H9 (cell line): Measurements from ENCODE around the gene ARHGAP40. TPM values are rescaled to one million over a fixed set of nuclear protein-coding genes. Genes with fewer than 3 reads are reported as not detected.

Source experiments
- DNase-seq: peaks from one replicate; pipeline ENCODE4 v3.0.0-alpha.2; 2017
- H2AFZ ChIP-seq: one replicate; pipeline ENCODE4 v1.6.1; 2013; ENCODE audit warnings: mild to moderate bottlenecking, low read length, control low read depth, moderate library complexity
- H2AK5ac ChIP-seq: 2 replicates; pipeline ENCODE4 v1.6.1; 2013; ENCODE audit warnings: low read length, control low read depth, mixed read lengths; ENCODE audit not compliant: insufficient read length
- H2BK120ac ChIP-seq: one replicate; pipeline ENCODE4 v1.6.1; 2013; ENCODE audit warnings: low read depth, mild to moderate bottlenecking, low read length, control low read depth, inconsistent platforms; ENCODE audit not compliant: poor library complexity, severe bottlenecking
- H2BK12ac ChIP-seq: 2 replicates; pipeline ENCODE4 v1.6.1; 2013; ENCODE audit warnings: low read length, control low read depth, mixed read lengths, low read depth; ENCODE audit not compliant: insufficient read length
- H2BK15ac ChIP-seq: 2 replicates; pipeline ENCODE4 v1.6.1; 2013; ENCODE audit warnings: low read depth, low read length, control low read depth
- H2BK20ac ChIP-seq: one replicate; pipeline ENCODE4 v1.6.1; 2013; ENCODE audit warnings: low read depth, mild to moderate bottlenecking, low read length, control low read depth, inconsistent platforms; ENCODE audit not compliant: poor library complexity, severe bottlenecking
- H2BK5ac ChIP-seq: 2 replicates; pipeline ENCODE4 v1.6.1; 2013; ENCODE audit warnings: low read length, control low read depth, mixed read lengths; ENCODE audit not compliant: insufficient read length
- H3K14ac ChIP-seq: 2 replicates; pipeline ENCODE4 v1.6.1; 2013; ENCODE audit warnings: low read length, control low read depth; ENCODE audit not compliant: insufficient read depth
- H3K18ac ChIP-seq: 2 replicates; pipeline ENCODE4 v1.6.1; 2013; ENCODE audit warnings: low read depth, mild to moderate bottlenecking, mixed read lengths, low read length, control low read depth; ENCODE audit not compliant: insufficient read length
- H3K23ac ChIP-seq: 2 replicates; pipeline ENCODE4 v1.6.1; 2013; ENCODE audit warnings: low read length, control low read depth, mixed read lengths, low read depth; ENCODE audit not compliant: insufficient read length
- H3K23me2 ChIP-seq: 2 replicates; pipeline ENCODE4 v1.6.1; 2013; ENCODE audit warnings: low read depth, mild to moderate bottlenecking, mixed read lengths, low read length, control low read depth; ENCODE audit not compliant: insufficient read length, poor library complexity, severe bottlenecking
- H3K27ac ChIP-seq: 2 replicates; pipeline ENCODE4 v1.5.1; 2013; ENCODE audit warnings: low read length, control low read depth, mixed read lengths, low read depth; ENCODE audit not compliant: insufficient read length
- H3K27me3 ChIP-seq: 2 replicates; pipeline ENCODE4 v1.6.1; 2013; ENCODE audit warnings: low read length, control low read depth, inconsistent platforms; ENCODE audit not compliant: insufficient read depth
- H3K4ac ChIP-seq: 2 replicates; pipeline ENCODE4 v1.6.1; 2013; ENCODE audit warnings: low read depth, mild to moderate bottlenecking, control low read depth, inconsistent platforms, low read length, moderate library complexity
- H3K4me1 ChIP-seq: 2 replicates; pipeline ENCODE4 v1.6.1; 2013; ENCODE audit warnings: low read length, control low read depth, inconsistent platforms; ENCODE audit not compliant: insufficient read depth
- H3K4me2 ChIP-seq: 2 replicates; pipeline ENCODE4 v1.6.1; 2013; ENCODE audit warnings: low read length, control low read depth, mixed read lengths; ENCODE audit not compliant: insufficient read length, insufficient read depth
- H3K56ac ChIP-seq: 2 replicates; pipeline ENCODE4 v1.6.1; 2013; ENCODE audit warnings: low read depth, mild to moderate bottlenecking, mixed read lengths, low read length, control low read depth; ENCODE audit not compliant: insufficient read length
- H3K79me1 ChIP-seq: 2 replicates; pipeline ENCODE4 v1.6.1; 2013; ENCODE audit warnings: low read depth, mild to moderate bottlenecking, moderate library complexity, low read length, control low read depth, inconsistent platforms; ENCODE audit not compliant: insufficient read depth, poor library complexity, severe bottlenecking
- H3K79me2 ChIP-seq: 2 replicates; pipeline ENCODE4 v1.6.1; 2013; ENCODE audit warnings: low read length, control low read depth, inconsistent platforms; ENCODE audit not compliant: insufficient read depth
- H3K9ac ChIP-seq: 2 replicates; pipeline ENCODE4 v1.6.1; 2013; ENCODE audit warnings: low read length, control low read depth, mixed read lengths; ENCODE audit not compliant: insufficient read length; ENCODE audit errors: extremely low read depth
- H3K9me3 ChIP-seq: one replicate; pipeline ENCODE4 v1.6.1; 2013; ENCODE audit warnings: low read depth, low read length, inconsistent platforms; ENCODE audit not compliant: control insufficient read depth
- H3T11ph ChIP-seq: one replicate; pipeline ENCODE4 v1.6.1; 2013; ENCODE audit warnings: mild to moderate bottlenecking, low read length, control low read depth, inconsistent platforms
- H4K20me1 ChIP-seq: one replicate; pipeline ENCODE4 v1.6.1; 2013; ENCODE audit not compliant: control insufficient read depth, insufficient read length, insufficient read depth
- H4K5ac ChIP-seq: 2 replicates; pipeline ENCODE4 v1.6.1; 2013; ENCODE audit warnings: low read depth, mild to moderate bottlenecking, mixed read lengths, low read length, control low read depth; ENCODE audit not compliant: insufficient read length
- H4K8ac ChIP-seq: replicated peaks from 2 replicates; pipeline ENCODE4 v1.6.1; 2013; ENCODE audit warnings: low read length, control low read depth, mixed read lengths, low read depth; ENCODE audit not compliant: insufficient read length
- H4K91ac ChIP-seq: 2 replicates; pipeline ENCODE4 v1.6.1; 2013; ENCODE audit warnings: low read depth, mild to moderate bottlenecking, moderate library complexity, mixed read lengths, low read length, control low read depth; ENCODE audit not compliant: insufficient read length
- H3K27ac Mint-ChIP-seq, 3 experiments: 2 replicates in 2 of 3; 3 replicates in 1 of 3; pipeline ENCODE4 v1.8.0; 2020 to 2021; ENCODE audit warnings: mixed read lengths in 3 of 3, mild to moderate bottlenecking in 1 of 3, moderate library complexity in 1 of 3
- H3K27me3 Mint-ChIP-seq: 2 replicates; pipeline ENCODE4 v1.8.0; 2021; ENCODE audit warnings: low read depth, mild to moderate bottlenecking, moderate library complexity, mixed read lengths
- H3K36me3 Mint-ChIP-seq, 3 experiments: 2 replicates in 2 of 3; 3 replicates in 1 of 3; pipeline ENCODE4 v1.8.0; 2020 to 2021; ENCODE audit warnings: low read depth in 3 of 3, mixed read lengths in 3 of 3; ENCODE audit not compliant: insufficient read depth in 1 of 3
- H3K4me1 Mint-ChIP-seq, 2 experiments: 2 replicates each; pipeline ENCODE4 v1.8.0; 2020; ENCODE audit warnings: mixed read lengths in 2 of 2
- H3K4me3 Mint-ChIP-seq, 2 experiments: 2 replicates in 1 of 2; 3 replicates in 1 of 2; pipeline ENCODE4 v1.8.0; 2020 to 2021; ENCODE audit warnings: mild to moderate bottlenecking in 2 of 2, mixed read lengths in 2 of 2, moderate library complexity in 1 of 2
- H3K9me3 Mint-ChIP-seq, 2 experiments: 2 replicates in 1 of 2; 3 replicates in 1 of 2; pipeline ENCODE4 v1.8.0; 2020; ENCODE audit warnings: mild to moderate bottlenecking in 2 of 2, mixed read lengths in 2 of 2, moderate library complexity in 1 of 2
- CTCF ChIP-seq: fragments of 200-600 bp; sonication (generic); conservative IDR thresholded peaks from 3 replicates; pipeline ENCODE4 v1.8.0; 2021; ENCODE audit warnings: antibody characterized with exemption, mild to moderate bottlenecking
- WGBS: extraction: QIAGEN DNeasy Blood & Tissue Kit; methylation state at CpG from one replicate; pipeline ENCODE4 v1.1.7; 2013; ENCODE audit warnings: missing lambda C conversion rate, low lambda C conversion rate, mixed read lengths; ENCODE audit not compliant: insufficient read length; ENCODE audit errors: extremely low coverage; 5-methylcytosine and 5-hydroxymethylcytosine counted together
- total RNA-seq: library from RNA; stranded (reverse); gene quantifications from 2 replicates; pipeline ENCODE4 v1.2.1, GENCODE V29; 2021

The ARHGAP40 gene
- total RNA-seq, 1 experiment from 2014 or later, result 0.17 TPM

DNA sequence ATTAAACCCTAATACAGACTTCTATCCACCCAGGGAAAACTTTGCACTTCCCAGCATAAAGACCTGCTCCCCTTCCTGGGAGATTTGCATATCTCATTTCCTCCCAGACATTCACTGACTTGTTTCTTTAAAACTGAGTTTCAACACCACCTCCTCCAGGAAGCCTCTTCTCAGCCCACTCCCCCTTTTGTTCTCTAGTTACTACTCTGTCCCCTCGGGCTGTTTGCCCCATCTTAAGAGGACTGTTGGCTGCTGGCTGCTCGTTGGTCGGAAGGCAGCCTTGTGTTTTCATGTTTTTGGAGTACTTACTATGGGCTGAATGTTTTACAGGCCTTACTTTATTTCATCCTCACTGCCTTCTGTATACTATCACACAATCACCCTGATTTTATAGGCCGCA, 6.6 kb downstream of the ARHGAP40 start:
- DNase-seq, result no peak
- H2BK120ac ChIP-seq, result no peak overlapping the region
- H3K27me3 Mint-ChIP-seq, result no peaks in the 10 kb centered on the region
- no peak overlapping the region for H3K9ac ChIP-seq
- no peak overlapping the region for H4K91ac ChIP-seq
- H3K27me3 ChIP-seq, result no peaks in the 10 kb centered on the region
- no peak overlapping the region for H2AK5ac ChIP-seq
- no peak overlapping the region for H2BK12ac ChIP-seq
- H3K79me2 ChIP-seq, result no peaks in the 10 kb centered on the region
- no peaks in the 10 kb centered on the region for H3K4me1 ChIP-seq
- no peak overlapping the region for H3K4ac ChIP-seq
- no peak overlapping the region for H2BK20ac ChIP-seq
- H3K4me2 ChIP-seq, result no peak overlapping the region
- WGBS, result no CpG with 5 or more reads among the region's 4 CpGs
- peak overlapping the region in 1 of 2 experiments; percentile 3; a peak in 1 of 5 replicates for H3K4me3 Mint-ChIP-seq
- no peak overlapping the region for H2BK5ac ChIP-seq
- no peaks in the 10 kb centered on the region for H3K36me3 Mint-ChIP-seq
- H3K4me1 Mint-ChIP-seq, result peaks cover 16 to 19% of the 10 kb centered on the region in 2 experiments
- no peak overlapping the region for H4K8ac ChIP-seq
- H4K5ac ChIP-seq, result no peak overlapping the region
- H2AFZ ChIP-seq, result no peak overlapping the region
- TF ChIP-seq CTCF, result no peak
- peak overlapping the region in 1 of 3 experiments; percentile 35; a peak in 1 of 7 replicates for H3K27ac Mint-ChIP-seq
- H3K23me2 ChIP-seq, result no peaks in the 10 kb centered on the region
- H3K14ac ChIP-seq, result no peak overlapping the region
- no peak overlapping the region for H2BK15ac ChIP-seq
- no peaks in the 10 kb centered on the region for H3K9me3 ChIP-seq
- no peak overlapping the region for H3K18ac ChIP-seq
- no peaks in the 10 kb centered on the region for H3K79me1 ChIP-seq
- H4K20me1 ChIP-seq, result no peaks in the 10 kb centered on the region
- H3K9me3 Mint-ChIP-seq, result no peaks in the 10 kb centered on the region
- H3T11ph ChIP-seq, result no peak overlapping the region
- no peak overlapping the region for H3K56ac ChIP-seq
- H3K23ac ChIP-seq, result no peak overlapping the region
- H3K27ac ChIP-seq, result no peak overlapping the region
